Activated B cell treated with CpG ODN at 0.5 μM for 24 hours (primary cell): ENCODE data around the gene MINDY2. TPM values are rescaled to one million over a fixed set of nuclear protein-coding genes. Genes with fewer than 3 reads are reported as not detected.
A peak's percentile ranks its signal among the peaks of the same experiment; 100 is the strongest.

Source experiments
- ATAC-seq: fragments of 200-7000 bp; cut with Tn5 transposase; one replicate; pipeline ENCODE4 v1.10.0; 2021; ENCODE audit warnings: low read depth, mild to moderate bottlenecking, moderate library complexity
- CTCF ChIA-PET: fragments of 350-600 bp; sonication (Branson Sonifier 250); formaldehyde crosslinking; loops from one replicate; lab custom pipeline; 2021; ENCODE audit warnings: antibody characterized with exemption; lab: Charles Lee
- POLR2A ChIA-PET: fragments of 350-600 bp; sonication (Branson Sonifier 250); formaldehyde crosslinking; loops from one replicate; lab custom pipeline; 2021; ENCODE audit warnings: antibody characterized with exemption; lab: Charles Lee
- DNase-seq: peaks from one replicate; pipeline ENCODE4 v3.0.0; 2022
- H3K27ac Mint-ChIP-seq: one replicate; pipeline ENCODE4 v1.8.0; 2020; ENCODE audit warnings: mixed read lengths
- H3K27me3 Mint-ChIP-seq: one replicate; pipeline ENCODE4 v1.8.0; 2021; ENCODE audit warnings: mixed read lengths
- H3K36me3 Mint-ChIP-seq: one replicate; pipeline ENCODE4 v1.8.0; 2021; ENCODE audit warnings: low read depth, mixed read lengths
- H3K4me1 Mint-ChIP-seq: one replicate; pipeline ENCODE4 v1.8.0; 2021; ENCODE audit warnings: mixed read lengths
- H3K4me3 Mint-ChIP-seq: one replicate; pipeline ENCODE4 v1.8.0; 2020; ENCODE audit warnings: mild to moderate bottlenecking, mixed read lengths
- H3K9me3 Mint-ChIP-seq: one replicate; pipeline ENCODE4 v1.8.0; 2020; ENCODE audit warnings: mixed read lengths
- intact Hi-C: fragments of 100-400 bp; cut with micrococcal nuclease; formaldehyde crosslinking; loops from one replicate; pipeline ENCODE4 v1.15.1; 2024
- total RNA-seq: library from RNA; stranded (reverse); gene quantifications from 2 replicates; pipeline ENCODE4 v1.2.3, GENCODE V29; 2022
- TF ChIP-seq, protein P1 (sequence below): fragments of 200-600 bp; IDR thresholded peaks from one replicate; pipeline ENCODE4 v1.8.0; 2022; ENCODE audit warnings: antibody characterized with exemption, mild to moderate bottlenecking

Gene MINDY2
- total RNA-seq, 1 donor from 2014 or later = 6.2 TPM

DNA sequence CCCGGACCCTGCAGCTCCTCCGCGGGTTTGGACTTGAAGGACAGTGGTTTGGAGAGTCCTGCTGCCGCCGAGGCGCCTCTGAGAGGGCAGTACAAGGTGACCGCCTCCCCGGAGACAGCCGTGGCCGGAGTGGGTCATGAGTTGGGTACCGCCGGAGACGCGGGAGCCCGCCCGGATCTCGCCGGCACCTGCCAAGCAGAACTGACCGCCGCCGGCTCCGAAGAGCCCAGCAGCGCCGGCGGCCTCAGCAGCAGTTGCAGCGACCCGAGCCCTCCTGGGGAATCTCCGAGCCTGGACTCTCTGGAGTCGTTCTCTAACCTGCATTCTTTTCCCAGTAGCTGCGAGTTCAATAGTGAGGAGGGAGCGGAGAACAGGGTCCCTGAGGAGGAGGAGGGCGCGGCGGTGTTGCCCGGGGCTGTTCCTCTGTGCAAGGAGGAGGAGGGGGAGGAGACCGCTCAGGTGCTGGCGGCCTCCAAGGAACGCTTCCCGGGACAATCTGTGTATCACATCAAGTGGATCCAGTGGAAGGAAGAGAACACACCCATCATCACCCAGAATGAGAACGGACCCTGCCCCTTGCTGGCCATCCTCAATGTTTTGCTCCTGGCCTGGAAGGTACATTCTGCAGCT lies 634 bp downstream of the MINDY2 start:
- Mint-ChIP-seq H3K27ac (peak overlapping the region; percentile 96), H3K9me3 (no peaks in the 10 kb centered on the region), H3K27me3 (no peaks in the 10 kb centered on the region), H3K4me3 (peak overlapping the region; percentile 93), H3K4me1 (peaks cover 6% of the 10 kb centered on the region), H3K36me3 (peaks cover 3% of the 10 kb centered on the region)
- TF ChIP-seq, protein P1, sequence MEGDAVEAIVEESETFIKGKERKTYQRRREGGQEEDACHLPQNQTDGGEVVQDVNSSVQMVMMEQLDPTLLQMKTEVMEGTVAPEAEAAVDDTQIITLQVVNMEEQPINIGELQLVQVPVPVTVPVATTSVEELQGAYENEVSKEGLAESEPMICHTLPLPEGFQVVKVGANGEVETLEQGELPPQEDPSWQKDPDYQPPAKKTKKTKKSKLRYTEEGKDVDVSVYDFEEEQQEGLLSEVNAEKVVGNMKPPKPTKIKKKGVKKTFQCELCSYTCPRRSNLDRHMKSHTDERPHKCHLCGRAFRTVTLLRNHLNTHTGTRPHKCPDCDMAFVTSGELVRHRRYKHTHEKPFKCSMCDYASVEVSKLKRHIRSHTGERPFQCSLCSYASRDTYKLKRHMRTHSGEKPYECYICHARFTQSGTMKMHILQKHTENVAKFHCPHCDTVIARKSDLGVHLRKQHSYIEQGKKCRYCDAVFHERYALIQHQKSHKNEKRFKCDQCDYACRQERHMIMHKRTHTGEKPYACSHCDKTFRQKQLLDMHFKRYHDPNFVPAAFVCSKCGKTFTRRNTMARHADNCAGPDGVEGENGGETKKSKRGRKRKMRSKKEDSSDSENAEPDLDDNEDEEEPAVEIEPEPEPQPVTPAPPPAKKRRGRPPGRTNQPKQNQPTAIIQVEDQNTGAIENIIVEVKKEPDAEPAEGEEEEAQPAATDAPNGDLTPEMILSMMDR = no peak
- POLR2A ChIA-PET = interaction anchor here (0.6 to 2.8 kb wide), 11 partner anchors 11 to 919 kb away, joined by 3 to 78 read pairs (median 5); partner anchors contain the start of genes ADAM10 and SLTM
- ATAC-seq (no peak), DNase-seq (no peak)
- intact Hi-C loops = loop anchor here (1.0 to 10.0 kb wide), 9 partner anchors 21 to 918 kb away; partner anchors contain the start of genes BNIP2, GTF2A2 and SLTM
- CTCF ChIA-PET = interaction anchor here (0.7 to 2.7 kb wide), 7 partner anchors 12 to 81 kb away, joined by 3 to 19 read pairs (median 5); partner anchors contain the start of gene ADAM10

DNA sequence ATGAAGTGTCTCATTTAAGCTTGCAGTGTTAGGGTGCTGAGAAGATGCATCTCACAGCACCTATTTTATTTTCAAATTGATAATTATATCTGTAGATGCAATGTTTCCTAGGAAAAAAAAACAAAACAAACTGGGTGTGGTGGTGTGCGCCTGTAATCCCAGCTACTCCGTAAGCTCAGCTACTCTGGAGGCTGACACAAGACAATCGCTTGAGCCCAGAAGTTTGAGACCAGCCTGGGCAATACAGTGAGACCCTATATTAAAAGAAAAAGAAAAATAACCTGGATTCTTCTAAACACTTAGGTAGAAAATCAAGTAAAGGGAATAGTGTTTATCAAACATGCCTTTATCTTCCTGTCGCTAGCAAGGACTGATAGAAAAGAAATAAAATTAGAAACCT lies 1.9 kb downstream of the MINDY2 start:
- DNase-seq = no peak
- Mint-ChIP-seq H3K27me3 (no peaks in the 10 kb centered on the region), H3K4me3 (peak overlapping the region; percentile 93), H3K9me3 (no peaks in the 10 kb centered on the region), H3K4me1 (peaks cover 12% of the 10 kb centered on the region), H3K36me3 (peaks cover 3% of the 10 kb centered on the region), H3K27ac (no peak overlapping the region)
- ChIA-PET CTCF (no interaction called here), POLR2A (no interaction called here)
- no peak for ATAC-seq
- TF ChIP-seq, protein P1 = no peak
- intact Hi-C loops = loop anchor here (10.0 kb wide), 2 partner anchors 642 to 882 kb away; partner anchors contain the start of gene GTF2A2

DNA sequence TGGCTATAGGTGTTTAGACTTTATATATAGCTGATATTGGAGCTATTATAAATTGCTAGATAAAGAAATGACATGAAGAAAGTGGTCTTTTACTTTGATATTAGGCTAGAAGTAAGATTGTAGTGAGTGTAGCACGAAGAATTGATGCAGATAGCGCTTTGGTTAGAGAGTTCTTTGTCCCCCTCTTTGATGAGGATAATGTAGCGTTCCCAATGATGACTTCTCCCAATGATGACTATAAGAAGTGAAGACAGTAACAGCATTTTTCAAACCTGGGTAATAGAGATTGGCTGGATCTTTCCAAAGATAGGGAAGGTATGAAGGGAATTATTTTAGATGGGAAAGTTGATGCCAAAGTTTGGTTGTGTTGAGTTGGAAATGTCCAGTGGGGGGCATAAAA lies 4.3 kb downstream of the MINDY2 start:
- CTCF ChIA-PET = no interaction called here
- H3K4me3 Mint-ChIP-seq = no peak overlapping the region
- H3K4me1 Mint-ChIP-seq = peaks cover 8% of the 10 kb centered on the region
- no peak overlapping the region for H3K27ac Mint-ChIP-seq
- POLR2A ChIA-PET = no interaction called here
- no peaks in the 10 kb centered on the region for H3K9me3 Mint-ChIP-seq
- intact Hi-C loops = loop anchor here (10.0 kb wide), 2 partner anchors 639 to 879 kb away; partner anchors contain the start of gene GTF2A2
- TF ChIP-seq, protein P1 = no peak
- H3K36me3 Mint-ChIP-seq = peaks cover 6% of the 10 kb centered on the region
- DNase-seq = no peak
- ATAC-seq = no peak
- no peaks in the 10 kb centered on the region for H3K27me3 Mint-ChIP-seq

DNA sequence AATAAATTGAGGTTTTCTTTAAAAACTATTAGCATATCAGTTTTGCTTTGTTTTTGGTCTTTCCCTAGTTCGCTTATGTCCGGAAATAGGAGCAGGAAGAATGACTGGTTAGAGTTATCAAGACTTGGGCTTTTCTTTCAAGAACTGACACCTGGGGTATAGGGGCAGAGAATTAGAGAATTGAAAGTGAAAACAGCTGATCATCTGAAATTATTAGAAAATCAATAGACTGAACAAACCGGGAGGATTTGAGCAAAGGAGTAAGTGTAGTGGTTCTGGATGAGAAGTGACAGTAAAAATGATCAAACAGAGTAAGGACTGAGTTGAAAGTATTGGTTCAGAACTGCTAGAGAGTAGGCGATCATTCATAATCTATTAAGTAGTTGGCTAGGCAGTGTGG lies 6.0 kb downstream of the MINDY2 start:
- H3K27ac Mint-ChIP-seq = peak overlapping the region; percentile 25
- DNase-seq = no peak
- H3K4me3 Mint-ChIP-seq = peak overlapping the region; percentile 38

DNA sequence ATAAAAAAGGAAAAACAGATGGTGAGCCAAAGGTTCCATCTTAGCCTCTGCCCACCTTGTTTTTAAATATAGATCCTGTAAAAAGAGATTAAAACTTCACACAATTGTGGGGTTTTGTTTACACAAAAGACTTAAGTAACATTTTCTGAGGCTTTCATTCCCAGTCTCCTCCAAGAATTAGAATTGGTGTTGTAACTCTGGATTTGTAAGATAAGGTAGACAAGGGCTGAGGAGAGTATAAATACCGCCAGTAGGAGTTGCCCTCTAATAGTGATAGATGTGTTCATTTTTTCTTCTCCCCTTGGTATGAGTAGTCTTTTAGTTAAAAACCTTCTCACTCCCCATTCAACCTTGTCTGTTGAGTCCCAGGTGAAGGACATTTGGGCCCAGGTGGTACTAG lies 8.5 kb downstream of the MINDY2 start:
- Mint-ChIP-seq H3K27me3 (no peaks in the 10 kb centered on the region), H3K36me3 (peaks cover 8% of the 10 kb centered on the region), H3K27ac (no peak overlapping the region), H3K9me3 (no peaks in the 10 kb centered on the region), H3K4me1 (peaks cover 9% of the 10 kb centered on the region), H3K4me3 (no peak overlapping the region)
- TF ChIP-seq, protein P1 = no peak
- POLR2A ChIA-PET = no interaction called here
- DNase-seq (no peak), ATAC-seq (no peak)
- intact Hi-C loops = loop anchor here (10.0 kb wide), 2 partner anchors 635 to 875 kb away; partner anchors contain the start of gene GTF2A2
- CTCF ChIA-PET = no interaction called here

More for the DNA sequence above, 6.0 kb downstream of the MINDY2 start:
- H3K27me3 Mint-ChIP-seq = no peaks in the 10 kb centered on the region
- intact Hi-C loops = loop anchor here (10.0 kb wide), 2 partner anchors 638 to 878 kb away; partner anchors contain the start of gene GTF2A2
- H3K36me3 Mint-ChIP-seq = peaks cover 4% of the 10 kb centered on the region
- ATAC-seq = no peak
- ChIA-PET CTCF (no interaction called here), POLR2A (interaction anchor here (0.7 to 1.4 kb wide), 2 partner anchors 28 to 766 kb away, joined by 3 read pairs; partner anchors contain the start of gene ADAM10)
- H3K9me3 Mint-ChIP-seq = no peaks in the 10 kb centered on the region
- TF ChIP-seq, protein P1 = no peak
- peaks cover 7% of the 10 kb centered on the region for H3K4me1 Mint-ChIP-seq
